Muscle layer of duodenum (tissue), 2 donors: ENCODE results near the gene PSME3IP1.

ENCODE experiments used
- H3K27ac ChIP-seq: one replicate; pipeline ENCODE4 v1.7.0; 2013; ENCODE audit warnings: mild to moderate bottlenecking, low read length
- H3K27me3 ChIP-seq: one replicate; pipeline ENCODE4 v1.7.0; 2013; ENCODE audit warnings: low read depth, mild to moderate bottlenecking, control low read depth, low read length
- H3K36me3 ChIP-seq, 2 donors: one replicate each; pipeline ENCODE4 v1.7.0; 2013; ENCODE audit warnings: low read length in 2 of 2, control low read depth in 1 of 2, mild to moderate bottlenecking in 1 of 2; ENCODE audit not compliant: insufficient read depth in 2 of 2, control insufficient read depth in 1 of 2
- H3K4me1 ChIP-seq, 2 donors: one replicate each; pipeline ENCODE4 v1.7.0; 2013; ENCODE audit warnings: low read length in 2 of 2, mild to moderate bottlenecking in 2 of 2, control low read depth in 1 of 2, moderate library complexity in 1 of 2; ENCODE audit not compliant: insufficient read depth in 2 of 2, control insufficient read depth in 1 of 2
- H3K4me3 ChIP-seq, 2 donors: one replicate each; pipeline ENCODE4 v1.7.0; 2013; ENCODE audit warnings: low read length in 2 of 2, low read depth in 1 of 2, mild to moderate bottlenecking in 1 of 2
- H3K9me3 ChIP-seq, 2 donors: one replicate each; pipeline ENCODE4 v1.7.0; 2013; ENCODE audit warnings: low read length in 2 of 2, control low read depth in 1 of 2, mild to moderate bottlenecking in 1 of 2; ENCODE audit not compliant: control insufficient read depth in 1 of 2
- donor health status: healthy.

PSME3IP1 gene

DNA sequence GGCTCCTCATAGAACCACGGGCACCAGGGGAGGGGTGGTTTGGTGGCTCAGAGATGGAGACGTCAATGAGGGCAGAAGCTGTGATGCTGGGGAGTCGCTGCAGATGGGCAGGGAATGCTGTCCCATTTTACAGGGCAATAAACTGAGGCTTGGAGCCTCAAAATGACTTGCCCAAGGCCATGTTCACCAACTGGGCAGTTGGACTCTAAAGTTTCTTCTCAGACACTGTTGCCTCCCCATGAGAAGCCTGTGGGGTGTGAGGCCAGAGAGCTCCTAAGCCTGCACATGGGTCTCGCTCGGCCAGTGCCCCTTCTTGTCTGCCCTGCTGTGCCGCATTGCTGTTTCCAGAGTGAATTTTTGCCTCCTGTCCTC lies 54.9 kb downstream of the PSME3IP1 start:
- Histone ChIP-seq H3K27me3 (no peaks in the 10 kb centered on the region), H3K9me3 (no peaks in the 10 kb centered on the region), H3K36me3 (peaks cover 4% of the 10 kb centered on the region in 2 donors), H3K27ac (no peak overlapping the region), H3K4me1 (peaks cover 0 to 6% of the 10 kb centered on the region in 2 donors), H3K4me3 (no peak overlapping the region)

DNA sequence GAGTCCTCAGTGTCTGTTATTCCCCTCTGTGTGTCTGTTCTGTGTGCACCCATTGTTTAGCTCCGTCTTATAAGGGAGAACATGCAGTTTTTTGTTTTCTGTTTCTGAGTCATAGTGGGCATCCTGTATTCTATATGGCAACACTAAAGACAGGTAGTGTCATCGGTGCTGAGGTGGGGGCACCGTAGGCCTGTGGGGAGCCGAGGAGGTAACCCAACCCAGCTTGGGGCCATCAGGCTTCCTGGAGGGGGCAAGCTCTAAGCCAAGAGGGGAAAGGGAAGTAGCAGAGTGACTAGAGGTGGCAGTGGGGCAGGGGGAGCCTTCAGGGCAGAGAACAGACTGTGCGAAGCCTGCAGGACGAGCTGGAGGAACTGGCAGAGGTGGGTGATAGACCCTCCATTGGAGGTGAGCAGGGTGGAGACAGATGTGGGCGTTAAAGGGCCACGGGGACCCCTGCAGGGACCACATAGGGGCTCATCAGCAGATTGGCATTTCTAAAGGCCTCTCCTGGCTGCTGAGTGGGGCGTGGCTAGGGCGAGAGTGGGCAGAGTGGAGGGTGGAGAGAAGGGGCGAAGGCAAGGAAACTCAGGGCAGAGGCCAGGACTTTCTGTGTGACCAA lies 57.0 kb downstream of the PSME3IP1 start:
- Histone ChIP-seq H3K4me1 (peaks cover 0 to 6% of the 10 kb centered on the region in 2 donors), H3K36me3 (peaks cover 4 to 7% of the 10 kb centered on the region in 2 donors), H3K9me3 (no peaks in the 10 kb centered on the region), H3K27ac (no peak overlapping the region), H3K4me3 (no peak overlapping the region), H3K27me3 (no peaks in the 10 kb centered on the region)

DNA sequence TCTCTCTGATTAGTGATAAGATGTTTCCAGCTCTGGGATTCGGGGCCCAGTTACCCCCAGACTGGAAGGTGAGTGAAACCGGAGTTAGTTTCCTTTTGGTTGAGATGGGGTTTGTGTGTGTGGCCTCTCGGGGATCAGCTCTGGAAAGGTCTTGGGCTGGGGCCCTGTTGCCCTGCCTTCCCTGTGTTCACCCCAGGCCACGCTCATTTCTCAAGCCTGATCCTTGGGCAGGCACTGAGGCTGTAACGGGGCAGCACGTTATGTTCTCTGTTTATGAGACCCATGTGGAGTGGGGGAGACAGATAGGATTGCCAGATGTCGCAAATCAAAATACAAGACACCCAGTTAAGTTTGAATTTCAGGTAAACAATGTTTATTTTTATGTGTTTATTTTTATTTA lies 58.0 kb downstream of the PSME3IP1 start:
- Histone ChIP-seq H3K4me3 (no peak overlapping the region), H3K27me3 (no peaks in the 10 kb centered on the region), H3K9me3 (no peaks in the 10 kb centered on the region), H3K27ac (no peak overlapping the region), H3K36me3 (peaks cover 4 to 7% of the 10 kb centered on the region in 2 donors), H3K4me1 (peaks cover 0 to 6% of the 10 kb centered on the region in 2 donors)

GRCh38 chr16:57127037-57127763 lies 58.6 kb downstream of the PSME3IP1 start:
- peaks cover 4 to 9% of the 10 kb centered on the region in 2 donors for H3K36me3 ChIP-seq
- H3K4me1 ChIP-seq: peaks cover 0 to 6% of the 10 kb centered on the region in 2 donors
- H3K27ac ChIP-seq: no peak overlapping the region
- H3K27me3 ChIP-seq: no peaks in the 10 kb centered on the region
- no peak overlapping the region for H3K4me3 ChIP-seq
- no peaks in the 10 kb centered on the region for H3K9me3 ChIP-seq

GRCh38 chr16:57126411-57126810 lies 59.4 kb downstream of the PSME3IP1 start:
- H3K9me3 ChIP-seq: no peaks in the 10 kb centered on the region
- no peaks in the 10 kb centered on the region for H3K4me1 ChIP-seq
- H3K27ac ChIP-seq: no peak overlapping the region
- H3K4me3 ChIP-seq: no peak overlapping the region
- H3K27me3 ChIP-seq: no peaks in the 10 kb centered on the region
- peaks cover 1 to 17% of the 10 kb centered on the region in 2 donors for H3K36me3 ChIP-seq

DNA sequence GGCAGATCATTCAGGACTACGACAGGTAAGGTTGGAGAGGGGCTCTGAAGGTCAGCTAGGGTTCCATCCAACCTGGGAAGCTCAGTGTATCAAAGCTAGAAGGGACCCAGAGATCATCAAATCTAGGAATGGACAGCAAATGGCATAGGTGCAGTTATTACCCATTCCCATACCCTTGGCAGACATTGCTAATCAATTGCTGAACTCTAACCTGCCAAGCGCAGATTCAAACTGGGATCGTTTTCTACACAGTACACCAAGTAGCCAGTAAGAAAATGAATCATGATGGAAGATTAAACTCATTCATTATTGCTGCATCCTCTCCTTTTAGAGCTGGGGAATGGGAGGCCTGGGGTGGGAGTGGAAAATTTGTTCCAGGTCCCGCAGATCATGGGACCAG lies 59.9 kb downstream of the PSME3IP1 start:
- no peaks in the 10 kb centered on the region for H3K4me1 ChIP-seq
- no peak overlapping the region for H3K4me3 ChIP-seq
- no peaks in the 10 kb centered on the region for H3K9me3 ChIP-seq
- H3K27me3 ChIP-seq: no peaks in the 10 kb centered on the region
- H3K36me3 ChIP-seq: peaks cover 5 to 21% of the 10 kb centered on the region in 2 donors
- no peak overlapping the region for H3K27ac ChIP-seq

GRCh38 chr16:57125376-57125775 lies 60.5 kb downstream of the PSME3IP1 start:
- H3K9me3 ChIP-seq: no peaks in the 10 kb centered on the region
- no peaks in the 10 kb centered on the region for H3K27me3 ChIP-seq
- H3K27ac ChIP-seq: no peak overlapping the region
- no peak overlapping the region for H3K4me3 ChIP-seq
- H3K4me1 ChIP-seq: no peaks in the 10 kb centered on the region
- peaks cover 5 to 25% of the 10 kb centered on the region in 2 donors for H3K36me3 ChIP-seq

DNA sequence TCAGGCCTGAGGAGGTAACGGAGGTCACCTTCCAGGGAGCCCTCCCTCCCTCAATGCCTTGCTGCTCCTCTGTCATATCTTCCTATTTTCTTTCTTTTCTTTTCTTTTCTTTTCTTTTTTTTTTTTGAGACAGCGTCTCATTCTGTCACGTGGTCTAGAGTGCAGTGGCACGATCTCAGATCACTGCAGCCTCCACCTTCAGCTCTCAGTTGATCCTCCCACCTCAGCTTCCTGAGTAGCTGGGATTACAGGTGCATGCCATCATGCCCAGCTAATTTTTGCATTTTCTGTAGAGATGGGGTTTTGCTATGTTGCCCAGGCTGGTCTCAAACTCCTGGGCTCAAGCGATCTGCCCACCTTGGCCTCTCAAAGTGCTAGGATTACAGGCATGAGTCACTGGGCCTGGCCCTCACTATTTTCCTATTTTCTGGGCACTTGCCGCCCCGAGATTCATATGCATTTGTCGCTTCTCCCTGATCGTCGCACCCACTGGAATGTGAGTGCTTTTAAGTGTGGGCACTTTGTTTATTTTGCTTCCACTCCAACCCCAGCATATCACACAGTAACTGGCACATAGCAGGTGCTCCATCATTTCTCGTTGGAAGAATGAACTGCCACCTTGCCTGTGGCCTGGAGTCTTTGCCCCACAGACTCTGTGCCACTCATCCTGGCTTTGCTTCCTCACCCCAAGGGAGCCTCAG lies 61.7 kb downstream of the PSME3IP1 start:
- Histone ChIP-seq H3K36me3 (peaks cover 5 to 32% of the 10 kb centered on the region in 2 donors), H3K9me3 (no peaks in the 10 kb centered on the region), H3K27me3 (no peaks in the 10 kb centered on the region), H3K27ac (no peak overlapping the region), H3K4me1 (no peaks in the 10 kb centered on the region), H3K4me3 (no peak overlapping the region)

- Histone ChIP-seq H3K36me3 (peaks cover 5 to 37% of the 10 kb centered on the region in 2 donors), H3K27ac (no peak overlapping the region), H3K4me1 (no peaks in the 10 kb centered on the region), H3K9me3 (no peaks in the 10 kb centered on the region), H3K27me3 (no peaks in the 10 kb centered on the region), H3K4me3 (no peak overlapping the region)
These were observed 62.4 kb downstream of the PSME3IP1 start for GRCh38 chr16:57123216-57123973.

GRCh38 chr16:57118461-57119084 lies 67.3 kb downstream of the PSME3IP1 start:
- H3K4me3 ChIP-seq: no peak overlapping the region
- no peaks in the 10 kb centered on the region for H3K9me3 ChIP-seq
- no peaks in the 10 kb centered on the region for H3K27me3 ChIP-seq
- H3K27ac ChIP-seq: no peak overlapping the region
- peaks cover 0 to 17% of the 10 kb centered on the region in 2 donors for H3K4me1 ChIP-seq
- H3K36me3 ChIP-seq: peaks cover 5 to 40% of the 10 kb centered on the region in 2 donors
